Measurements from ENCODE around the gene MEIOB.
"Not testable (repeated sequence)": the region's sequence is repeated elsewhere in the genome, so short reads cannot be mapped to it uniquely, and the experiment has no call there.

MEIOB gene, protein sequence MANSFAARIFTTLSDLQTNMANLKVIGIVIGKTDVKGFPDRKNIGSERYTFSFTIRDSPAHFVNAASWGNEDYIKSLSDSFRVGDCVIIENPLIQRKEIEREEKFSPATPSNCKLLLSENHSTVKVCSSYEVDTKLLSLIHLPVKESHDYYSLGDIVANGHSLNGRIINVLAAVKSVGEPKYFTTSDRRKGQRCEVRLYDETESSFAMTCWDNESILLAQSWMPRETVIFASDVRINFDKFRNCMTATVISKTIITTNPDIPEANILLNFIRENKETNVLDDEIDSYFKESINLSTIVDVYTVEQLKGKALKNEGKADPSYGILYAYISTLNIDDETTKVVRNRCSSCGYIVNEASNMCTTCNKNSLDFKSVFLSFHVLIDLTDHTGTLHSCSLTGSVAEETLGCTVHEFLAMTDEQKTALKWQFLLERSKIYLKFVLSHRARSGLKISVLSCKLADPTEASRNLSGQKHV

GRCh38 chr16:1871974-1872635, at the start of gene MEIOB:
Gene MEIOB (minus strand): TSS chr16:1872164. CDS start chr16:1868175, 3,989 bp downstream.
- no peak for DNase-seq (ENCODE audit: extremely low read depth, low read depth)
- no peak within 1 kb of the TSS; the same call in 1 of the 2 replicates for H3K4me3 ChIP-seq (replicated peaks; ENCODE audit: low read depth, low read length)
- TF ChIP-seq, protein P1, sequence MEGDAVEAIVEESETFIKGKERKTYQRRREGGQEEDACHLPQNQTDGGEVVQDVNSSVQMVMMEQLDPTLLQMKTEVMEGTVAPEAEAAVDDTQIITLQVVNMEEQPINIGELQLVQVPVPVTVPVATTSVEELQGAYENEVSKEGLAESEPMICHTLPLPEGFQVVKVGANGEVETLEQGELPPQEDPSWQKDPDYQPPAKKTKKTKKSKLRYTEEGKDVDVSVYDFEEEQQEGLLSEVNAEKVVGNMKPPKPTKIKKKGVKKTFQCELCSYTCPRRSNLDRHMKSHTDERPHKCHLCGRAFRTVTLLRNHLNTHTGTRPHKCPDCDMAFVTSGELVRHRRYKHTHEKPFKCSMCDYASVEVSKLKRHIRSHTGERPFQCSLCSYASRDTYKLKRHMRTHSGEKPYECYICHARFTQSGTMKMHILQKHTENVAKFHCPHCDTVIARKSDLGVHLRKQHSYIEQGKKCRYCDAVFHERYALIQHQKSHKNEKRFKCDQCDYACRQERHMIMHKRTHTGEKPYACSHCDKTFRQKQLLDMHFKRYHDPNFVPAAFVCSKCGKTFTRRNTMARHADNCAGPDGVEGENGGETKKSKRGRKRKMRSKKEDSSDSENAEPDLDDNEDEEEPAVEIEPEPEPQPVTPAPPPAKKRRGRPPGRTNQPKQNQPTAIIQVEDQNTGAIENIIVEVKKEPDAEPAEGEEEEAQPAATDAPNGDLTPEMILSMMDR (IDR thresholded peaks at IDR 0.05; ENCODE audit: low read depth, low read length, missing control alignments) = no peak

DNA sequence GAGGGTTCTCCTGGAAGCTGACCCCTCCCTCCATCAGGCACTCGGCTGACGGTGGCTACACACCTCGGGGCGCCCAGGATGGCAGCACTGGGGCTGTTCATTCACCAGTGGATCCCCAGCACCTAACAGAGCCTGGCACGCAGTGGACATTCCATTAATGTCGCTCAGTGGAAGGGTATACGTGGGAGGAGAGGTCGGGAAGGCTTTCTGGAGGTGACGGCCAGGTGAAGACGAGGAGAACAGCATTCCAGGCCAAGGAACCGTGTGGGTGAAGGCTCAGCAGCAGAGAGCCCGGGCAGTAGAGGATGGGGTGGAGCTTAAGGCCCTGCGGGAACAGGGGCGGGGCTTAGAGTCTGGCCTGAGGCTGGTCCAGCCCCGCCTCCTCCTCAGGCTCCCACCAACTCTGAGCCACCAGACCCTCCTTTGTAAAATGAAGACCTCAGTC, 48.8 kb upstream of the MEIOB start:
- TF ChIP-seq, protein P1 (IDR thresholded peaks at IDR 0.05; ENCODE audit: low read depth, low read length, missing control alignments) = no peak
- DNase-seq (ENCODE audit: extremely low read depth, low read depth) = no peak
- H3K4me3 ChIP-seq (replicated peaks; ENCODE audit: low read depth, low read length) = no peak overlapping the region

- not testable (repeated sequence) for DNase-seq (ENCODE audit: extremely low read depth, low read depth); H3K4me3 ChIP-seq (replicated peaks; ENCODE audit: low read depth, low read length)
Observed at GRCh38 chr16:1920122-1920521, 48.2 kb upstream of the MEIOB start.

DNA sequence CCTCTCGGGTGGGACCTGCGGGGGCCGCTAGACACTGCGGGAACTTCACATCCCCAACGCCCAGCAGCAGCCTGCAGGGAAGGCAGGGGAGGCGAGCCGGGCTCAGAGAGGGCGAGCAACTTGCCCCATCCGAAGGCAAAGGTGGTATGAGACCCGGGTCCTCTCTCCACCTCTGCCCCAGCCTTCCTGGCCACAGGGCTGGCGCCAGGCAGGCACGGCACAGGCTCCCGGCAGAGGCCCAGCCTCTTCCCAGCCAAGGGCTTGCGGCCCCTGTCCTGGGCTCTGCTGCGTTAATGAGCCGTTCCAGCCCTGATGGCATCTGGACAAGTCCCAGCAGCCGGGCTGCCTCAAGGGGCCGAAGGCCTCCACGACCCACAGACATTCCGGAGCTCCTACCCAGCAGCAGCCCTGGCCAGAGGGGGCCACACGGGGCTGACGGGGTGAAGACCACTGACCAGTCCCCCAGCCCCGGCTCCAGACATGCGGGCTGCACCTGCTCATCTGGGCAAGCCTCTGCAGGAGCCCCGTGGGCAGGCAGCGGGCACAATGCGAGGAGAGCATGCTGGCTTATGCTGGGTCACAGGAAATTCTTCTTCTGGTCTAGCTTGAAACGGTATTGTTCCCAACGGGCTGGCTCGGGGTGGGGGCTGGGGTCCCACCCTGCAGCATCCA, 47.5 kb upstream of the MEIOB start:
- DNase-seq (ENCODE audit: extremely low read depth, low read depth) = no peak
- H3K4me3 ChIP-seq (replicated peaks; ENCODE audit: low read depth, low read length) = no peak overlapping the region
- TF ChIP-seq, protein P1 (IDR thresholded peaks at IDR 0.05; ENCODE audit: low read depth, low read length, missing control alignments) = no peak

- TF ChIP-seq, protein P1 (IDR thresholded peaks at IDR 0.05; ENCODE audit: low read depth, low read length, missing control alignments) = no peak
- DNase-seq (ENCODE audit: extremely low read depth, low read depth) = no peak
- H3K4me3 ChIP-seq (replicated peaks; ENCODE audit: low read depth, low read length) = peak within 1 kb of the TSS; percentile 35
Observed at GRCh38 chr16:1918351-1919326, 46.7 kb upstream of the MEIOB start, which contains the start of gene HS3ST6. Gene HS3ST6 (minus strand): TSS chr16:1918415. CDS start chr16:1918323, 92 bp downstream.

DNA sequence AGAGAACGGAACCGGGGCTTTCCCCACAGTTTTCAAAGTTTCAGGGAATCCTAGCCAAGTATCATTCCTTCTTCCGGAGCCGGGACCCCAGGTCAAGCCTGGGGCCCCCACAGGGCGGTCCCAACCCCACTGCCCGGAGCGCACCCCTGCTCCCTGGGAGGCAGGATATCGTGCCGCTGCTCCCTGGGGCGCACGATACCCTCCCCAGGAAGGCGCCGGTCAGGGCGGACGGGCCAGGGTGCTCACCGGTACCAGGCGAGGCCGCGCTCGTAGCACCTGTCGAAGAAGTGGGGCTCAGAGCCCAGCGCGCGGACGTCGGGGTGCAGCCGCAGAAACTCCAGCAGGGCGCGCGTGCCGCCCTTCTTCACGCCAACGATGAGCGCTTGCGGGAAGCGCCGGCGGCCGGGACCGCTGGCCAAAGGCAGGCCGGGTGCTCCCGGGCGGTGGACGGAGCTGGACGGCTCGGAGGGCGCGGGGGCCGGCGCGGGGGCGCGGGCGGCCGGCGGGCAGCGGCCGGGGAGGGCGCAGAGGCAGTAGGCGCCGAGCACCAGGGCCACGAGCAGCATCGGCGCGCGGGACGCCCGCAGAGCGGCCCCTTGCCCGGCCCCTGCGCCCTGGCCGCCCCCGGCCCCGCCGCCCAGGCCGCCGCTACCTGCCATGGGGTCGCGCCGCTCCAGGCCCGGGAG, 45.8 kb upstream of the MEIOB start:
- peak overlapping the region; percentile 35 for H3K4me3 ChIP-seq (replicated peaks; ENCODE audit: low read depth, low read length)
- no peak for DNase-seq (ENCODE audit: extremely low read depth, low read depth)

More for the DNA sequence above, 45.8 kb upstream of the MEIOB start:
- TF ChIP-seq, protein P1 (IDR thresholded peaks at IDR 0.05; ENCODE audit: low read depth, low read length, missing control alignments) = no peak
